Epithelial cell of esophagus (primary cell): ENCODE data around the gene NDUFS6.

ENCODE experiments used
- DNase-seq: peaks from one replicate; pipeline ENCODE4 v3.0.0; 2010; ENCODE audit warnings: low read depth
- H3K4me3 ChIP-seq: 2 replicates; pipeline ENCODE4 v1.5.1; 2011; ENCODE audit warnings: mild to moderate bottlenecking, low read length, control low read depth
- CTCF ChIP-seq: IDR thresholded peaks from 2 replicates; pipeline ENCODE4 v1.5.1; 2011; ENCODE audit warnings: low read depth, mild to moderate bottlenecking, low read length, control low read depth, inconsistent platforms; ENCODE audit not compliant: insufficient read depth; ENCODE audit errors: missing control alignments

Gene NDUFS6

GRCh38 chr5:1818784-1819183 is 17.6 kb downstream of the NDUFS6 start:
- H3K4me3 ChIP-seq = no peak overlapping the region
- TF ChIP-seq CTCF = no peak
- DNase-seq = no peak

GRCh38 chr5:1819458-1819857 is 18.3 kb downstream of the NDUFS6 start:
- TF ChIP-seq CTCF = no peak
- no peak overlapping the region for H3K4me3 ChIP-seq
- DNase-seq = no peak

GRCh38 chr5:1820381-1820780 is 19.2 kb downstream of the NDUFS6 start:
- H3K4me3 ChIP-seq = no peak overlapping the region
- TF ChIP-seq CTCF = no peak
- DNase-seq = no peak

GRCh38 chr5:1820926-1821325 is 19.7 kb downstream of the NDUFS6 start:
- DNase-seq = no peak
- H3K4me3 ChIP-seq = no peak overlapping the region
- no peak for TF ChIP-seq CTCF

- no peak for DNase-seq
- TF ChIP-seq CTCF = no peak
- H3K4me3 ChIP-seq = no peak overlapping the region
Observed at GRCh38 chr5:1821862-1822261, 20.7 kb downstream of the NDUFS6 start.

GRCh38 chr5:1823381-1824034 is 22.3 kb downstream of the NDUFS6 start:
- DNase-seq = no peak
- no peak overlapping the region for H3K4me3 ChIP-seq
- TF ChIP-seq CTCF = no peak
